MG63 (cell line): ENCODE measurements around the gene CPOX. TPM values are rescaled to one million over a fixed set of nuclear protein-coding genes. Genes with fewer than 3 reads are reported as not detected.
"Not testable (repeated sequence)": the region's sequence is repeated elsewhere in the genome, so short reads cannot be mapped to it uniquely, and the experiment has no call there.

Source experiments
- DNase-seq: peaks from one replicate; pipeline ENCODE4 v3.0.0-alpha.2; 2020
- H3K27me3 ChIP-seq: fragments of 250-450 bp; sonication (Bioruptor Pico); 2 replicates; pipeline ENCODE4 v1.5.1; 2020; ENCODE audit warnings: mild to moderate bottlenecking, moderate library complexity
- H3K36me3 ChIP-seq: fragments of 250-450 bp; sonication (Bioruptor Pico); 2 replicates; pipeline ENCODE4 v1.5.1; 2020; ENCODE audit warnings: mild to moderate bottlenecking, moderate library complexity
- H3K4me3 ChIP-seq: fragments of 250-450 bp; sonication (Bioruptor Pico); 2 replicates; pipeline ENCODE4 v1.5.1; 2020; ENCODE audit warnings: mild to moderate bottlenecking, moderate library complexity
- H3K9me3 ChIP-seq: fragments of 250-450 bp; sonication (Bioruptor Pico); 2 replicates; pipeline ENCODE4 v1.5.1; 2020; ENCODE audit warnings: mild to moderate bottlenecking, moderate library complexity
- total RNA-seq: library from RNA; depleted of rRNA; stranded (reverse); fragments of >200 nt; shearing (Covaris generic); gene quantifications from 2 replicates; pipeline ENCODE4 v1.2.3, GENCODE V29; 2014; ENCODE audit warnings: low replicate concordance

The CPOX gene
- total RNA-seq, 1 experiment from 2014 or later, result 43.7 TPM

DNA sequence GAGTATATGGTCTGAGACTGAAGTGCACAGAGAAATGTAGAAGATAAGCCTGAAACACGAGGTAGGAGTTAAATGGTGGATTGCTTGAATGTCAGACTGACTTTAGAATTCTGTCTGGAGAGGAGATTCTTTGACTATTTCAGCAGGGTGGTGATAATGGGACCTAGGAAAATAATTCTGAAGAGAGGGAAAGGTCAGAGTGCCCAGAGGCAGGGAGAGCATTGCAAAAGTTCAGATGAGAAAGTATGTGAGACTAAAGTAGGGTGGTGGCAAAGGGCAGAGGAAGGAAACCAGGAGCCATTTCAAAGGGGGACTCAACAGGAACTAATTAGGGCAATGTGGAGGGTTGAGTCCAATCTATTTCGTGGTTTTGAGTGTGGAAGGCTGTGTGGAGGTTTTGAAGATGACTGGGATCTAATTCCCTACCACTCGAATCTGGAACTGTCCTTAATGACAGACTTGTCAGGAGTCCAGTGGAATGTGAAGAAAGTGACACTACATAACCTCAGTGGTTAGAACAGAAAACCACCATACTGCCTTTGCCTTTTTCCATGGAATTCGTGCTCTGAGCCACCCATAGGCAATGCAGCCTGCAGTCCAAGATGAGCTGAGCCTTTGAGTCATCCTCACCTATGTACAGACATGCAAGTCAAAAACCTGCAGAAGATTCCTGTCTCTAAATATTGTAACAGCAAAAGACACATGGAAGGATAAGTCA lies 16.1 kb downstream of the CPOX start:
- no peak for DNase-seq
- Histone ChIP-seq H3K36me3 (peaks cover 37% of the 10 kb centered on the region), H3K27me3 (no peaks in the 10 kb centered on the region), H3K4me3 (no peak overlapping the region), H3K9me3 (no peaks in the 10 kb centered on the region)

- Histone ChIP-seq H3K4me3 (no peak overlapping the region), H3K36me3 (peaks cover 12% of the 10 kb centered on the region), H3K9me3 (no peaks in the 10 kb centered on the region), H3K27me3 (no peaks in the 10 kb centered on the region)
- DNase-seq, result no peak
These were observed 19.3 kb downstream of the CPOX start for GRCh38 chr3:98574132-98574531.

GRCh38 chr3:98573181-98573728 lies 20.2 kb downstream of the CPOX start:
- Histone ChIP-seq H3K9me3 (no peaks in the 10 kb centered on the region), H3K4me3 (no peak overlapping the region), H3K36me3 (peaks cover 7% of the 10 kb centered on the region), H3K27me3 (no peaks in the 10 kb centered on the region)
- no peak for DNase-seq

DNA sequence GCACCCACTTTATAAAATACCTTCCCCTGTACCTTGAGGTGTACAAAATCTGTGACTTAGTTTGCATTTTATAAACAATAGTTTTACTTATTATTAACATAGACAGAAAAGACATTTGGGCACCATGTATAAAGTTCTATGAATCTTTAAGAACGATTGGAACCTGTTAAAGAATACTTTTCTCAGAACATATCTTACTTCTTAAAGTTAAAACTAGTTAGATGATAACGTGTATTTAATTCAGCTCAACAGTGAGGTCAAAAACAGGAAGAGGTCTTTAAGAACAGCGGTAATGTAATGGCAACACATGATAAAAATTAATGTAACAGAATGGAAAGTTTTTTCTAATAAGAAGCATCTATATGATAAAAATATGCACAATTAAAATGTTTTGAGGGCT lies 25.0 kb downstream of the CPOX start:
- no peak for DNase-seq

DNA sequence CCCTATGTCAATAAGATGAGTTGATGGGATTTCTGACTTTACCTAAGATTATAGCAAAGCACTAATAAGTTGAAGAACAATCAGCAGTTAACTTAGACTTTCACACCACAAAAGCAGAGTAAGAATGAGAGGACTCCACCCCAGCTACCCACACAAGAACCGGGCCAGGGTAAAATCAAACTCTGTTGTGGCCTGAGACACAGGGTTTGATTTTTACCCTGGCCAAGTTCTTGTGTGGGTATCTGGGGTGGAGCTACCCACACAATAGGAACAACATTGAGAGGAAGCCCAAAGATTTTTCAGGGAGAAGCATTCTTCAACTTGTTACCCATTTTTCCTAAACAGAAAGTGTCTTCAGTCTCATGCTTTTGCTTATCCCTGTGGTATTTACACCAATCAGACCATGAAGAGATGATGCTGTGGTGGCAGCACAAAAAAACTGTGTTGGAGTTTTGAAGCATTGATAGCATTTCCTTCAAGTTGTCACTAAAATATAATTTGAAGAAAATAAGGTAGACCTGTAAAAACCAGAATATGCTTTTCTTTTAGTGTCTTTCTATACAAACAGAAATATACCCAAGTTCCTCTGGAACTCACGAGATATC lies 25.6 kb downstream of the CPOX start:
- Histone ChIP-seq H3K9me3 (no peaks in the 10 kb centered on the region), H3K4me3 (no peak overlapping the region), H3K27me3 (no peaks in the 10 kb centered on the region), H3K36me3 (no peaks in the 10 kb centered on the region)
- no peak for DNase-seq

More for the DNA sequence above, 25.0 kb downstream of the CPOX start:
- no peaks in the 10 kb centered on the region for H3K27me3 ChIP-seq
- H3K4me3 ChIP-seq, result no peak overlapping the region
- no peaks in the 10 kb centered on the region for H3K9me3 ChIP-seq
- no peaks in the 10 kb centered on the region for H3K36me3 ChIP-seq

- DNase-seq, result no peak
- H3K4me3 ChIP-seq, result no peak overlapping the region
- H3K36me3 ChIP-seq, result no peaks in the 10 kb centered on the region
- no peaks in the 10 kb centered on the region for H3K9me3 ChIP-seq
- H3K27me3 ChIP-seq, result no peaks in the 10 kb centered on the region
These were observed 27.6 kb downstream of the CPOX start for GRCh38 chr3:98565843-98566242.

GRCh38 chr3:98565237-98565643 lies 28.2 kb downstream of the CPOX start:
- H3K4me3 ChIP-seq, result no peak overlapping the region
- DNase-seq, result no peak
- H3K36me3 ChIP-seq, result no peaks in the 10 kb centered on the region
- H3K27me3 ChIP-seq, result no peaks in the 10 kb centered on the region
- H3K9me3 ChIP-seq, result no peaks in the 10 kb centered on the region

DNA sequence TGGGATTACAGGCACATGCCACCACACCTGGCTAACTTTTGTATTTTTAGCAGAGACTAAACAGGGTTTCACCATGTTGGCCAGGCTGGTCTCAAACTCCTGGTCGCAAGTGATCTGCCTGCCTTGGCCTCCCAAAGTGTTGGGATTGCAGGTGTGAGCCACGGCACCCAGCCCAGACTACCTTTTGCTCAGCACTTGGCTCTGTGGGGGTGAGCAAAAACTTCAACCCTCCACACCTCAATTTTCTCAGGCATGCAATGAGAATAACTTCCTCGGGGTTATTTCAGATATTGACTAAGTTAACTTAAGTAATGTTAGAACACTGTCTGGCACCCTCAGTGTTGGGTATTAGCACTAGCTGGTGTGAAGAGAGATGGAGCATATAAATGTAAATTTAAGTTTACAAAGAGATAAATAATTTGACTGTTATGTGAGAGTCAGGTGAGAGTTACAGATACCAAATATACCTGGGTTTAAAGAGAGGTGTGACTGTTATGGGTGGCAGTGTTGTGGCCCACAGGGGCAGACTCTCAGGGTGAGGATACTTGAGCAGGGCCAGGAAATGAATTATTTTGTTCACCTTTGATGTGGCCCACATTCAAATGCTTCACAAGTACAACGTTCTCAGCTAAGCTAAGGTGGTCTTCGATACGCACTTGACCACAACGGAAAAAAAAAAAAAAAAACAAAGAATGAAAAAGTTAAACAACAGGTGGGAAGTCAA lies 29.0 kb downstream of the CPOX start:
- no peaks in the 10 kb centered on the region for H3K27me3 ChIP-seq
- no peaks in the 10 kb centered on the region for H3K36me3 ChIP-seq
- no peak for DNase-seq
- H3K9me3 ChIP-seq, result no peaks in the 10 kb centered on the region
- no peak overlapping the region for H3K4me3 ChIP-seq

DNA sequence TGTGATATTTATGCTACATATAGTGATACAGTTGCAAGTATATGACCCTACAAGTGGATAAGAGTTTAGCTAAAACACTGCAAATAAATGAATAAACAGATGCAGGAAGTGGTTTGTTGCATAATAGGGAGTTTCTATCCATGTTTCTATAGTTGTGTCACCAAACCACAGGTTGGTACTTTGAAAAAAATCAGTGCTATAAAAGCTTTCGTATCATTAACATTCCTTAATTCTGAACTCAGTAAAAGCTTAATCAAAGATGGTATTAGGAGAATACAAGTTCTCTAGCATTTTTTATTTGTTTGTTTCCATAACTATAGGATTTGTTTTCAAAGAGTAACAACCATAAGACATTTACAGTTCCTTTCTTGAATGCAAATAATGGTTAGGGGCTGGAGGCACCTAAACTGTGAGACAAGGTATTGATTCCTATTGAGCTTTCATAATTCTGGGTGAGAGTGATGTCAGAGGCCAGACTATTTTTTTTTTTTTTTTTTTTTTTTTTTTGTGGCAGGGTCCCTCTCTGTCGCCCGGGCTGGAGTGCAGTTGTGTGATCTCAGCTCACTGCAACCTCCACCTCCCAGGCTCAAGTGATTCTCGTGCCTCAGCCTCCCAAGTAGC lies 29.6 kb downstream of the CPOX start:
- H3K36me3 ChIP-seq, result no peaks in the 10 kb centered on the region
- no peak overlapping the region for H3K4me3 ChIP-seq
- H3K27me3 ChIP-seq, result no peaks in the 10 kb centered on the region
- DNase-seq, result no peak
- H3K9me3 ChIP-seq, result no peaks in the 10 kb centered on the region

DNA sequence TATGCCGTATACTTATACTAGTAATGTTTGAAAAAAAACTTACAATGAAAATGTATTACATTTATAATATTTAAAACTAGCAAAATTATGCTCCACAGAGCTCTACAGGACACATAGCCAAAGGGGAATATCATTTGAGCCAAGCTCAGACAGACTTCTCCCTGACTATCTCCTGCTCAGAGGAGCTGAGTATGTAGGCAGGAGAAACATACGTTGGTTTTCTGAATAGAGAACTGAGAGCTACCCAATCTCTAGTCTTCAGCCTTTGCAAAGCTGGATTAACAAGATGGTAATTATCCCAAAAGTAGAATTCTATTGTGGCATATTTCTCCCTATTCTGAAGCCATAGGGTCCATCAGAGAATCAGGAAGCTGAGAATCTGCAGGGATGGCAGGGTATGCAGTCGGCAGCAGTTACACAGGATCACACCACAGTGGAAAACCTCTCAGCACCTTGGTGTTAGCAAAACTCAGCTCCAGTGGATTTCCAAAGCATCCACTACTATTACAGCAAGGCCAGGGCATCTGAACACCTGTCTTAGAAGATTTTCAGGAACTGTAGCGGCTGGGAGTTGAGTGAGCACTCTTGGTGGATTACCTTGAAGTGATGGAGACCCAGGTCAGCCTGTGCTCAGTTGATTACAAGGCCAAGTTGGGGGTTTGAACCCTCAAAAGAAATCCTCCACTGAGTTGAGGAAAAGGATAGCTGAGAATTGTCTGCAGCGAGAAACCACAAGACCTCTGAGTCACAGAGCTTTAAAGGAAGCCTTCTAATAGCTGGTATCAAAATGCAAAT lies 31.5 kb downstream of the CPOX start:
- H3K4me3 ChIP-seq, result no peak overlapping the region
- no peak for DNase-seq
- H3K27me3 ChIP-seq, result no peaks in the 10 kb centered on the region
- no peaks in the 10 kb centered on the region for H3K9me3 ChIP-seq
- no peaks in the 10 kb centered on the region for H3K36me3 ChIP-seq

DNA sequence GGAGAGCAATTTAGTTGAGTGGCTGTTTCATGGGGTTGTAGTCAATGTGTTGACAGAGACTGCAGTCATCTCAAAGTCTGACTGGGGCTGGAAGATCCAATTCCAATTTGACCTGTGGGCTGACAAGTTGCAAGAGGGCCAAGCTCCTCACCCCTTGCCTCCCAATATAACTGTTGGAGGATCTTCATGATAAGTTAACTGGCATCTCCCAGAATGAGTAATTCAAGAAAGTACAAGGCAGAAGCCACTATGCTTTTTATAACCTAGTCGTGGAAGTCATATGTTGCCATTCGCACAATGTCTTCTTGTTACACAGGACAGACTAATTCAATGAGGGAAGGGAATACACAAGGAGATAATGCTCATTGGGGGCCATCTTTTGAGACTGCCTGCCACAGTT lies 32.5 kb downstream of the CPOX start:
- no peak for DNase-seq
- H3K36me3 ChIP-seq, result no peaks in the 10 kb centered on the region
- no peaks in the 10 kb centered on the region for H3K27me3 ChIP-seq
- H3K9me3 ChIP-seq, result no peaks in the 10 kb centered on the region
- H3K4me3 ChIP-seq, result no peak overlapping the region

DNA sequence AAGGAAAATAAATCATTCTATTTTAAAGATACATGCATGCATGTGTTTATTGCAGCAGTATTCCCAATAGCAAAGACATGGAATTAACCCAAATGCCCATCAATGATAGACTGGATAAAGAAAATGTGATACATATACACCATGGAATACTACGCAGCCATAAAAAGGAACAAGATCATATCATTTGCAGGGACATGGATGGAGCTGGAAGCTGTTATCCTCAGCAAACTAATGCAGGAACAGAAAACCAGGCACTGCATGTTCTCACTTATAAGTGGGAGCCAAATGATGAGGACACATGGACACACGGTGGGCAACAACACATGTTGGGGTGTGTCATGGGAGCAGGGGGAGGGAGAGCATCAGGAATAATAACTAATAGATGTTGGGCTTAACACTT lies 33.6 kb downstream of the CPOX start:
- H3K9me3 ChIP-seq, DNase-seq, H3K36me3 ChIP-seq, H3K4me3 ChIP-seq, H3K27me3 ChIP-seq: not testable (repeated sequence)

DNA sequence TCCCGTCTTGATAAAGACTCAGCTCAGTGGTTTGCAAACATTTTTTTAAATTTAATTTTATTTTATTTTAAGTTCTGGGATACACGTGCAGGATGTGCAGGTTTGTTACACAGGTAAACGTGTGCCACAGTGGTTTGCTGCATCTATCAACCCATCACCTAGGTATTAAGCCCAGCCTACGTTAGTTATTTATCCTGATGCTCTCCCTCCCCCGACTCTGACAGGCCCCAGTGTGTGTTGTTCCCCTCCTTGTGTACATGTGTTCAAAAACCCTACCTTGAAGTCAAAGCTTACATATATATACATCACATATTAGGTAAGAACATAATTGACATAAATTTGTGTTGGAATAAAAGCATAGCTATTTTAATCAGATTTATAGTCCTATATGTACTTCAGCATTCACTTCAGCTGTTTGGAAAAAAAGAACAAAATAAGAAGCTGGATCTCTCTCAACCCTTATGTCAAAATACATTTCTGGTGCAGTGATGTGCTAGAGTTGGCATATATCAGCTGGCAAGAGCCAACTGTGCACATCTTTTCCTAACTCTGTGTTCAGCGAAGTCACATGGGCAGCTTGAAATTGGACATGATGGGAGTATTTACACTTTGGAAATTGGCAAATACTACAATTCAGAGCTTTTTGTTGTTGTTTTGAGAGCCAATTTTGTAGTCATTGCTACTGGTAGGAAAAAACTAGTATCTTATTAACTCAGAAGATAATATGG lies 35.1 kb downstream of the CPOX start:
- H3K36me3 ChIP-seq, result no peaks in the 10 kb centered on the region
- H3K9me3 ChIP-seq, result no peaks in the 10 kb centered on the region
- no peak for DNase-seq
- no peak overlapping the region for H3K4me3 ChIP-seq
- H3K27me3 ChIP-seq, result no peaks in the 10 kb centered on the region

DNA sequence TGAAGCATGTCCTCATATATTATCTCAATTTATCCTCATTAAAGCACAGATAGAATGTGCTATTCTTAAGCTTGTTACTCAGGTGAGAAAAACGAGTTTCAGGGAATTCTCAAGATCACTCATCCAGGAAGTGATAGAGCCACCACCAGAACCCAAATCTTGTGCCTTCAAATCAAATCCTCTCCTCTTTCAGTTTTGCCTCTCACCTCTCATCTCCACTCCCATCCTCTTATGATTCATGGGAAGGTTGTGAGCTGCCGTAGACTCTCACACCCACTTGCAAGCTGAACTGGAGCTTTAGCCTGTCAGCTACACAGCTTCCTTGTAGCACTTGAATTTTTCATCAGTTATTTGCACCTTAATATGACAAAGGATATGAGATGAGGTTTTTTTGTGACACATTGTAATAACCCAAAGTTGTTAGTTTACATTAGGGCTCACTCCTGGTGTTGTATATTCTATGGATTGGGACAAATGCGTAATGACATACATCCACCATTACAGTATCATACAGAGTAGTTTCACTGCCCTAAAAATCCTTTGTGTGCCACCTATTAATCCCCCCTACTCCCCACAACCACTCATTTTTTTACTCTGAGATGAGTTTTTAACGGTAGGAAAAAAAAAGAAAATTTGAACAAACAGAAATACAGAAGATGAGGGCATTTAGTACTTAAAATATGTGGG lies 35.9 kb downstream of the CPOX start:
- no peak for DNase-seq
- Histone ChIP-seq H3K36me3 (no peaks in the 10 kb centered on the region), H3K4me3 (no peak overlapping the region), H3K9me3 (no peaks in the 10 kb centered on the region), H3K27me3 (no peaks in the 10 kb centered on the region)
